Measurements from ENCODE around the gene ZNF286A. TPM values are rescaled to one million over a fixed set of nuclear protein-coding genes. Genes with fewer than 3 reads are reported as not detected.
"Not testable (repeated sequence)": the region's sequence is repeated elsewhere in the genome, so short reads cannot be mapped to it uniquely, and the experiment has no call there.

ZNF286A gene
- polyA plus RNA-seq, 1 donor (not counting 4 experiments of a cell fraction or from before 2014, with no cell fraction given): 19.5 TPM

DNA sequence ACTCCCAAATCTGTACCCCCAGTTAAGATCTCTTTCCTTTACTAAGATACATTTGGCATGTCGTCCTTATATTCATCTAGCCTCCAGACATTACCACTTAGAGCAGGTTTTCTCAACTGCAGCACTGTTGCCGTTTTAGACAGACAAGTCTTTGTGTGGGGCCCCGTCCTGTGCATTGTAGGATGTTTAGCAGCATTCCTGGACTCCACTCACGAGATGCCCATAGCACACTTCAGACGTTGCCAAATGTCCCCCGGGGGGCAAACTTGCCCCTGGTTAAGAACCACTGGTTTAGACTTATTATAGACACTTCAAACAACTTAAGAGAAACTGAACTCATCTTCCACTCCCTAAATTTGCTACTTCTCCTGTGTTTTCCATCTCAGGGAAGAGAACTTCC, 23.6 kb upstream of the ZNF286A start:
- H3K36me3 ChIP-seq (ENCODE audit: control insufficient read depth in 2 of 2, extremely low read depth in 1 of 2, insufficient read depth in 2 of 2, low read length in 2 of 2); H4K20me1 ChIP-seq (ENCODE audit: control insufficient read depth, extremely low read depth, insufficient read depth, low read length); DNase-seq (ENCODE audit: low read depth, low spot score); H3K4me1 ChIP-seq (ENCODE audit: control insufficient read depth, extremely low read depth, insufficient read depth, low read length); H3K4me3 ChIP-seq (ENCODE audit: control insufficient read depth in 2 of 3, extremely low read depth in 1 of 3, insufficient read depth in 2 of 3, low read depth in 1 of 3, low read length in 3 of 3); H3K27me3 ChIP-seq (ENCODE audit: control insufficient read depth, extremely low read depth, insufficient read depth, low read length); H3K9ac ChIP-seq (ENCODE audit: control insufficient read depth, extremely low read depth, insufficient read depth, low read length); dilution Hi-C loops (cut with MboI; ENCODE audit: extremely low pct_ligation_motif_present, low sequenced_read_pairs); H3K4me2 ChIP-seq (ENCODE audit: control insufficient read depth, extremely low read depth, insufficient read depth, low read depth, low read length); H3K79me2 ChIP-seq (ENCODE audit: control insufficient read depth, insufficient read depth, low read length); H3K27ac ChIP-seq (ENCODE audit: control insufficient read depth, insufficient read depth, low read length); FAIRE-seq; H3K9me1 ChIP-seq (ENCODE audit: control insufficient read depth, extremely low read depth, insufficient read depth, low read length); H3K9me3 ChIP-seq (ENCODE audit: control insufficient read depth, low read depth, low read length); H2AFZ ChIP-seq (ENCODE audit: control insufficient read depth, low read length): not testable (repeated sequence)

DNA sequence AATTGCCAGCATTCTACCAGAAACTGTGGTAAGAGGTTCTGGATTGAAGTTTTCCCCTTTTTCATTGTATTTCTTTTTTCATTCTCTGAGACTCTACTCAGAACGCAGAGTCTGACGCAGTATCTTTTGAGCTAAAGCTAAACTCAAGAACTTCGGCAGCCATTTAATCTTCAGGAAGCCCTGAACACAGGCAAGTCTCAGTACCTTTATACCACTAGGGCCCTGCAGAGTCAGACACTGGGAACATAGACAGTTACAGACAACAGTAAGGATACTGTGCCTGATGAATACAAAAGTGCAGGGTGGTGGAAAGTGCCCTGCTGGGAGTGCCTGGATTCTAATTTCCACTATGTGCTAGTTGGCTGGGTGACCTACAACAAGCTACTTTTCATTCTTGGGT, 16.4 kb upstream of the ZNF286A start:
- H3K9me3 ChIP-seq (ENCODE audit: control insufficient read depth, low read depth, low read length); FAIRE-seq; H3K9ac ChIP-seq (ENCODE audit: control insufficient read depth, extremely low read depth, insufficient read depth, low read length); H4K20me1 ChIP-seq (ENCODE audit: control insufficient read depth, extremely low read depth, insufficient read depth, low read length); H3K27me3 ChIP-seq (ENCODE audit: control insufficient read depth, extremely low read depth, insufficient read depth, low read length); DNase-seq (ENCODE audit: low read depth, low spot score); H3K36me3 ChIP-seq (ENCODE audit: control insufficient read depth in 2 of 2, extremely low read depth in 1 of 2, insufficient read depth in 2 of 2, low read length in 2 of 2); H3K4me1 ChIP-seq (ENCODE audit: control insufficient read depth, extremely low read depth, insufficient read depth, low read length); H3K4me3 ChIP-seq (ENCODE audit: control insufficient read depth in 2 of 3, extremely low read depth in 1 of 3, insufficient read depth in 2 of 3, low read depth in 1 of 3, low read length in 3 of 3); H3K9me1 ChIP-seq (ENCODE audit: control insufficient read depth, extremely low read depth, insufficient read depth, low read length); H3K79me2 ChIP-seq (ENCODE audit: control insufficient read depth, insufficient read depth, low read length); H3K27ac ChIP-seq (ENCODE audit: control insufficient read depth, insufficient read depth, low read length); dilution Hi-C loops (cut with MboI; ENCODE audit: extremely low pct_ligation_motif_present, low sequenced_read_pairs); H2AFZ ChIP-seq (ENCODE audit: control insufficient read depth, low read length): not testable (repeated sequence)
- H3K4me2 ChIP-seq (ENCODE audit: control insufficient read depth, extremely low read depth, insufficient read depth, low read depth, low read length): peak overlapping the region; percentile 63

DNA sequence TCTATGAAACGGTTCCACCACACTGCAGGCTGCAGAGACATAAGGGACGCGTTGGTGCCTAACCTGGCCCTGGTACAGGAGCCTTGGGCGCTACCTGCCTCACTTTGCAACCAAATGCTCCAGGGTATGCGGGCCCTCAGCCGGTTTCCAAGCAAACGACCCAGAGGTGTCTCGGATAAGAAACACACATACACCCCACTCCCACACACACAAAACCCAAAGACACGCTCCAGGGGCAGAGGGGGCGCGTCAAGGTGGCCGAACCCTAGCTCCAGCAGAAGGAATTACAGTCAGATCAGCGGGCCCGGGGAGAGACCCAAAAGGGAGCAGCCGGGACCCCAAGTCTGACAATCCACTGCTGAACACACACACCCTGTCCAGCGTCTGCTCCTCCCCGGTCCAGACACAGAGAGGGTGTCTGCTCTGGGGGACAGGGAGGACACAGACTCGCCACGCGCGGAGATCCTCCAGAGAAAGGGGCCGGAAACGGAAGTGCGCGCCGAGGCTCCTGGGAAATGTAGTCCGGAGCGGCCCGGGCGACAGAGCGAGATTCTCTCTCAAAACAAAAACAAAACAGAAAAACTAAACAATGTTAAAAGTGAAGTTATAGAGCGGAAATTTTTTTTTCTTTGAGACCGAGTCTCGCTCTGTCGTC, 15.6 kb upstream of the ZNF286A start, which contains the start of gene TRIM16:
Gene TRIM16 (minus strand): TSS at position 488 of the 655 bp plus-strand sequence. CDS start 32,702 bp downstream, outside the sequence.
- H2AFZ ChIP-seq (ENCODE audit: control insufficient read depth, low read length): peak within 1 kb of the TSS; percentile 88
- TF ChIP-seq, protein P1, sequence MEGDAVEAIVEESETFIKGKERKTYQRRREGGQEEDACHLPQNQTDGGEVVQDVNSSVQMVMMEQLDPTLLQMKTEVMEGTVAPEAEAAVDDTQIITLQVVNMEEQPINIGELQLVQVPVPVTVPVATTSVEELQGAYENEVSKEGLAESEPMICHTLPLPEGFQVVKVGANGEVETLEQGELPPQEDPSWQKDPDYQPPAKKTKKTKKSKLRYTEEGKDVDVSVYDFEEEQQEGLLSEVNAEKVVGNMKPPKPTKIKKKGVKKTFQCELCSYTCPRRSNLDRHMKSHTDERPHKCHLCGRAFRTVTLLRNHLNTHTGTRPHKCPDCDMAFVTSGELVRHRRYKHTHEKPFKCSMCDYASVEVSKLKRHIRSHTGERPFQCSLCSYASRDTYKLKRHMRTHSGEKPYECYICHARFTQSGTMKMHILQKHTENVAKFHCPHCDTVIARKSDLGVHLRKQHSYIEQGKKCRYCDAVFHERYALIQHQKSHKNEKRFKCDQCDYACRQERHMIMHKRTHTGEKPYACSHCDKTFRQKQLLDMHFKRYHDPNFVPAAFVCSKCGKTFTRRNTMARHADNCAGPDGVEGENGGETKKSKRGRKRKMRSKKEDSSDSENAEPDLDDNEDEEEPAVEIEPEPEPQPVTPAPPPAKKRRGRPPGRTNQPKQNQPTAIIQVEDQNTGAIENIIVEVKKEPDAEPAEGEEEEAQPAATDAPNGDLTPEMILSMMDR (optimal IDR thresholded peaks at IDR 0.05 in 1 of 3, IDR thresholded peaks at IDR 0.05 in 1 of 3, conservative IDR thresholded peaks at IDR 0.05 in 1 of 3; ENCODE audit: extremely low read depth in 1 of 3, insufficient read depth in 2 of 3, low read length in 3 of 3): peak in 1 of 3 experiments; percentile 23
- FAIRE-seq; H3K9me3 ChIP-seq (ENCODE audit: control insufficient read depth, low read depth, low read length); H3K9me1 ChIP-seq (ENCODE audit: control insufficient read depth, extremely low read depth, insufficient read depth, low read length); H3K79me2 ChIP-seq (ENCODE audit: control insufficient read depth, insufficient read depth, low read length); H3K27me3 ChIP-seq (ENCODE audit: control insufficient read depth, extremely low read depth, insufficient read depth, low read length); H3K36me3 ChIP-seq (ENCODE audit: control insufficient read depth in 2 of 2, extremely low read depth in 1 of 2, insufficient read depth in 2 of 2, low read length in 2 of 2); dilution Hi-C loops (cut with MboI; ENCODE audit: extremely low pct_ligation_motif_present, low sequenced_read_pairs); DNase-seq (ENCODE audit: low read depth, low spot score); H3K4me1 ChIP-seq (ENCODE audit: control insufficient read depth, extremely low read depth, insufficient read depth, low read length); H4K20me1 ChIP-seq (ENCODE audit: control insufficient read depth, extremely low read depth, insufficient read depth, low read length): not testable (repeated sequence)
- peak within 1 kb of the TSS; percentile 72 for H3K9ac ChIP-seq (ENCODE audit: control insufficient read depth, extremely low read depth, insufficient read depth, low read length)
- peak within 1 kb of the TSS; percentile 20 to 59 (median 51) for H3K4me3 ChIP-seq (ENCODE audit: control insufficient read depth in 2 of 3, extremely low read depth in 1 of 3, insufficient read depth in 2 of 3, low read depth in 1 of 3, low read length in 3 of 3)
- peak within 1 kb of the TSS; percentile 20 for H3K27ac ChIP-seq (ENCODE audit: control insufficient read depth, insufficient read depth, low read length)
- peak within 1 kb of the TSS; percentile 63 for H3K4me2 ChIP-seq (ENCODE audit: control insufficient read depth, extremely low read depth, insufficient read depth, low read depth, low read length)

DNA sequence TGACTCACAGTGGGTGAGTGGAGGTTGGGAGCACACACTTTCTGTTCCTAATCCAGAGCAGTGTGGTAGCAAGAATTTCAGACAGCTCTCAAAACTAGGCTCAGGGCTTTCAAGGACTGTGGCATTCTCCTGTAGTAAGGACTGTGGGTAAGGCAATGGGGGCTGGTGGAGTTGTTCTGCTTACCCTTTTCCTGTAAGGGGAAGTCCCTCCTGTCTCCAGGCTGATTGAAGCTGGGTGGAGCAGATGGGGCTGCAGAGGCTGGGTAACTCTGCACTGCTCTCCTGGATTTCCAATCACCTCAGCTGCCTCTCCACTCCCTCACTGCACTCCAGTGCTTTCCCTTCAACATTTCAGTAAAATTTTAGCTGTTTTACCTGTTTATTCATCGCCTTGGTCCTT, 12.1 kb upstream of the ZNF286A start:
- DNase-seq (ENCODE audit: low read depth, low spot score); H3K79me2 ChIP-seq (ENCODE audit: control insufficient read depth, insufficient read depth, low read length); H3K27me3 ChIP-seq (ENCODE audit: control insufficient read depth, extremely low read depth, insufficient read depth, low read length); dilution Hi-C loops (cut with MboI; ENCODE audit: extremely low pct_ligation_motif_present, low sequenced_read_pairs); H3K9me1 ChIP-seq (ENCODE audit: control insufficient read depth, extremely low read depth, insufficient read depth, low read length); H2AFZ ChIP-seq (ENCODE audit: control insufficient read depth, low read length); H3K4me2 ChIP-seq (ENCODE audit: control insufficient read depth, extremely low read depth, insufficient read depth, low read depth, low read length); H3K27ac ChIP-seq (ENCODE audit: control insufficient read depth, insufficient read depth, low read length); FAIRE-seq; H3K4me3 ChIP-seq (ENCODE audit: control insufficient read depth in 2 of 3, extremely low read depth in 1 of 3, insufficient read depth in 2 of 3, low read depth in 1 of 3, low read length in 3 of 3); H3K36me3 ChIP-seq (ENCODE audit: control insufficient read depth in 2 of 2, extremely low read depth in 1 of 2, insufficient read depth in 2 of 2, low read length in 2 of 2); H4K20me1 ChIP-seq (ENCODE audit: control insufficient read depth, extremely low read depth, insufficient read depth, low read length); H3K9ac ChIP-seq (ENCODE audit: control insufficient read depth, extremely low read depth, insufficient read depth, low read length); H3K9me3 ChIP-seq (ENCODE audit: control insufficient read depth, low read depth, low read length); H3K4me1 ChIP-seq (ENCODE audit: control insufficient read depth, extremely low read depth, insufficient read depth, low read length): not testable (repeated sequence)

Measured in keratinocyte (primary cell).